ENCODE results near the gene RNF217. TPM values are rescaled to one million over a fixed set of nuclear protein-coding genes. Genes with fewer than 3 reads are reported as not detected.
A peak's percentile ranks its signal among the peaks of the same experiment; 100 is the strongest.

The RNF217 gene
- total RNA-seq, 1 experiment from 2014 or later = 37.7 TPM

DNA sequence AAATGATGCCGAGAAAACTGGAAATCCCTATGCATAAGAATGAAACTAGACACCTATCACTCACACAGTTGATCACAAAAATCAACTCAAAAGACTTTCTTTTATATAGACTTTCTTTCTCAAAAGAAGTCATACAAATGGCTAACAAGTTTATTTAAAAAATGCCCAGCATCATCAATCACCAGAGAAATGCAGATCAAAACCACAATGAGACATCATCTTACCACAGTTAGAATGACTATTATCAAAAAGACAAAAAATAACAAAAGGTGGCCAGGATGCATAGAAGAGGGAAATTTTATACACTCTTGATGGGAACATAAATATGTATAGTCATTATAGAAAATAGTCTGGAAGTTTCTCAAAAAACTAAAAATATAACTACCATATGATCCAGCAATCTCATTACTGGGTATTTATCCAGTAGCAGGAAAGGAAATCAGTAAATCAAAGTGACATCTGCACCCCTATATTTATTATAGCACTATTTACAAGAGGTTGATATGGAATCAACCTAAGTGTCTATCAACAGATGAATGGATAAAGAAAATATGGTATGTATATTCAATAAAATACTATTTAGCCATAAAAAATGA lies 3.4 kb upstream of the RNF217 start:
- BruUV-seq (replicated peaks) = no TSS peak

DNA sequence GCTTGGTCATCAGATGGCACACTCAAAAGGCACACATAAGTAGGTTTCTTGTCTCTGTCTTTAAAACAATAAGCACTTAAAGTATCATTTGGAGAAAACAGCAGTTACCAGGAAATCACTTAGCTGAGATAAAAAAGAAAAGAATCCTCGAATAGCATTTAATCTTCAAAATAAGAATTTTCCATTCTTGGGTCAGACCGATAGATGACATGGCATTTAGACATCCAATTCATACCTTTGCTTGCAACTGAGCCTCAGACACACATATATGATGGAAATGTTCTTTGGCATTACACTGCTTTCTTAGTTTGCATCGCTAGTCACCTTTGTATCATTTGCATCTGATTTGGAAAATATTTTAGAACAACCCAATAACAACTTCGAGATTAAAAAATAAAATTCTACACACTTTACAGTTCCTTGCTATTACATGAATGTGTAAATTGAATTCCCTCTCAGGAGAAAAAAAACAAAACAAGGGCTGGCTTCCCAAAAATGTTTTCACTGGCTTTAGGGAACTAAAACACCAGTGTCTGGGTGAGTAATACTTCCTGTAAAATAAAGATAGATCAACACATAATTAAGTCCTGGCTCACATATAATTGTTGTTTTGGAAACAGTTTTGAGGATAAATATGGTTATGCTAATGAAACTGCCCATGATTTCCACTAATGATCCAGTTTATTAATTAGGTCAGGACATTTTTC lies 1.3 kb upstream of the RNF217 start:
- DNase-seq (ENCODE audit: low read depth, low spot score) = no peak
- Histone ChIP-seq H3K27me3 (ENCODE audit: control insufficient read depth, insufficient read depth, low read length) (no peaks in the 10 kb centered on the region), H3K4me1 (ENCODE audit: control insufficient read depth, insufficient read depth, low read length) (peaks cover 32% of the 10 kb centered on the region), H3K27ac (ENCODE audit: low read length) (peak overlapping the region; percentile 89), H3K36me3 (ENCODE audit: control insufficient read depth, insufficient read depth, low read length) (no peaks in the 10 kb centered on the region), H3K9me3 (ENCODE audit: control insufficient read depth, insufficient read depth, low read depth, low read length) (no peaks in the 10 kb centered on the region), H3K4me3 (ENCODE audit: low read depth in 2 of 2, low read length in 2 of 2) (peak overlapping the region; percentile 69; a peak in 3 of 4 replicates)
- no TSS peak for BruUV-seq (replicated peaks)
- ChIA-PET CTCF (interaction anchor here (1.0 kb wide), 1 partner anchor 11 kb away, joined by 3 read pairs; no protein-coding TSS in a partner anchor), POLR2A (no interaction called here)
- TF ChIP-seq, protein P1, sequence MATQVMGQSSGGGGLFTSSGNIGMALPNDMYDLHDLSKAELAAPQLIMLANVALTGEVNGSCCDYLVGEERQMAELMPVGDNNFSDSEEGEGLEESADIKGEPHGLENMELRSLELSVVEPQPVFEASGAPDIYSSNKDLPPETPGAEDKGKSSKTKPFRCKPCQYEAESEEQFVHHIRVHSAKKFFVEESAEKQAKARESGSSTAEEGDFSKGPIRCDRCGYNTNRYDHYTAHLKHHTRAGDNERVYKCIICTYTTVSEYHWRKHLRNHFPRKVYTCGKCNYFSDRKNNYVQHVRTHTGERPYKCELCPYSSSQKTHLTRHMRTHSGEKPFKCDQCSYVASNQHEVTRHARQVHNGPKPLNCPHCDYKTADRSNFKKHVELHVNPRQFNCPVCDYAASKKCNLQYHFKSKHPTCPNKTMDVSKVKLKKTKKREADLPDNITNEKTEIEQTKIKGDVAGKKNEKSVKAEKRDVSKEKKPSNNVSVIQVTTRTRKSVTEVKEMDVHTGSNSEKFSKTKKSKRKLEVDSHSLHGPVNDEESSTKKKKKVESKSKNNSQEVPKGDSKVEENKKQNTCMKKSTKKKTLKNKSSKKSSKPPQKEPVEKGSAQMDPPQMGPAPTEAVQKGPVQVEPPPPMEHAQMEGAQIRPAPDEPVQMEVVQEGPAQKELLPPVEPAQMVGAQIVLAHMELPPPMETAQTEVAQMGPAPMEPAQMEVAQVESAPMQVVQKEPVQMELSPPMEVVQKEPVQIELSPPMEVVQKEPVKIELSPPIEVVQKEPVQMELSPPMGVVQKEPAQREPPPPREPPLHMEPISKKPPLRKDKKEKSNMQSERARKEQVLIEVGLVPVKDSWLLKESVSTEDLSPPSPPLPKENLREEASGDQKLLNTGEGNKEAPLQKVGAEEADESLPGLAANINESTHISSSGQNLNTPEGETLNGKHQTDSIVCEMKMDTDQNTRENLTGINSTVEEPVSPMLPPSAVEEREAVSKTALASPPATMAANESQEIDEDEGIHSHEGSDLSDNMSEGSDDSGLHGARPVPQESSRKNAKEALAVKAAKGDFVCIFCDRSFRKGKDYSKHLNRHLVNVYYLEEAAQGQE (IDR thresholded peaks at IDR 0.05; ENCODE audit: insufficient read depth in 1 of 2, low read depth in 2 of 2, low read length in 1 of 2) = no peak
- TF ChIP-seq, protein P2, sequence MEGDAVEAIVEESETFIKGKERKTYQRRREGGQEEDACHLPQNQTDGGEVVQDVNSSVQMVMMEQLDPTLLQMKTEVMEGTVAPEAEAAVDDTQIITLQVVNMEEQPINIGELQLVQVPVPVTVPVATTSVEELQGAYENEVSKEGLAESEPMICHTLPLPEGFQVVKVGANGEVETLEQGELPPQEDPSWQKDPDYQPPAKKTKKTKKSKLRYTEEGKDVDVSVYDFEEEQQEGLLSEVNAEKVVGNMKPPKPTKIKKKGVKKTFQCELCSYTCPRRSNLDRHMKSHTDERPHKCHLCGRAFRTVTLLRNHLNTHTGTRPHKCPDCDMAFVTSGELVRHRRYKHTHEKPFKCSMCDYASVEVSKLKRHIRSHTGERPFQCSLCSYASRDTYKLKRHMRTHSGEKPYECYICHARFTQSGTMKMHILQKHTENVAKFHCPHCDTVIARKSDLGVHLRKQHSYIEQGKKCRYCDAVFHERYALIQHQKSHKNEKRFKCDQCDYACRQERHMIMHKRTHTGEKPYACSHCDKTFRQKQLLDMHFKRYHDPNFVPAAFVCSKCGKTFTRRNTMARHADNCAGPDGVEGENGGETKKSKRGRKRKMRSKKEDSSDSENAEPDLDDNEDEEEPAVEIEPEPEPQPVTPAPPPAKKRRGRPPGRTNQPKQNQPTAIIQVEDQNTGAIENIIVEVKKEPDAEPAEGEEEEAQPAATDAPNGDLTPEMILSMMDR (IDR thresholded peaks at IDR 0.05) = no peak
- TF ChIP-seq SIN3A (IDR thresholded peaks at IDR 0.05; ENCODE audit: borderline replicate concordance, insufficient read depth, low read depth, low read length) = no peak
- TF ChIP-seq POLR2AphosphoS5 (IDR thresholded peaks at IDR 0.05; ENCODE audit: low read depth, low read length) = no peak
- TF ChIP-seq TCF7L2 (IDR thresholded peaks at IDR 0.05; ENCODE audit: low read depth, low read length) = no peak
- in situ Hi-C loops (cut with HindIII; ENCODE audit: low pct_unique_long_range_greater_than_20kb, low sequenced_read_pairs) (no loop called here), intact Hi-C loops (cut with micrococcal nuclease; ENCODE audit: unreplicated experiment) (loop anchor here (5.0 to 10.0 kb wide), 2 partner anchors 89 to 154 kb away; no protein-coding TSS in a partner anchor)
- ATAC-seq = no peak

More for the DNA sequence above, 3.4 kb upstream of the RNF217 start:
- no peak for DNase-seq (ENCODE audit: low read depth, low spot score)
- TF ChIP-seq SIN3A (IDR thresholded peaks at IDR 0.05; ENCODE audit: borderline replicate concordance, insufficient read depth, low read depth, low read length) = no peak
- TF ChIP-seq, protein P2 (IDR thresholded peaks at IDR 0.05) = no peak
- TF ChIP-seq POLR2AphosphoS5 (IDR thresholded peaks at IDR 0.05; ENCODE audit: low read depth, low read length) = no peak
- TF ChIP-seq, protein P1 (IDR thresholded peaks at IDR 0.05; ENCODE audit: insufficient read depth in 1 of 2, low read depth in 2 of 2, low read length in 1 of 2) = no peak
- no peak for TF ChIP-seq TCF7L2 (IDR thresholded peaks at IDR 0.05; ENCODE audit: low read depth, low read length)
- CTCF ChIA-PET = no interaction called here
- H3K4me3 ChIP-seq (ENCODE audit: low read depth in 2 of 2, low read length in 2 of 2) = no peak overlapping the region
- in situ Hi-C loops (cut with HindIII; ENCODE audit: low pct_unique_long_range_greater_than_20kb, low sequenced_read_pairs) = no loop called here
- no peaks in the 10 kb centered on the region for H3K27me3 ChIP-seq (ENCODE audit: control insufficient read depth, insufficient read depth, low read length)
- intact Hi-C loops (cut with micrococcal nuclease; ENCODE audit: unreplicated experiment) = no loop called here
- POLR2A ChIA-PET = no interaction called here
- no peak for ATAC-seq
- no peak overlapping the region for H3K27ac ChIP-seq (ENCODE audit: low read length)
- peaks cover 13% of the 10 kb centered on the region for H3K4me1 ChIP-seq (ENCODE audit: control insufficient read depth, insufficient read depth, low read length)
- no peaks in the 10 kb centered on the region for H3K9me3 ChIP-seq (ENCODE audit: control insufficient read depth, insufficient read depth, low read depth, low read length)
- H3K36me3 ChIP-seq (ENCODE audit: control insufficient read depth, insufficient read depth, low read length) = no peaks in the 10 kb centered on the region
